GM18526 (cell line): ENCODE results near the gene KRTAP5-6.

ENCODE experiments used
- POLR2A ChIP-seq: IDR thresholded peaks from 3 replicates; pipeline ENCODE4 v1.6.1; 2011; ENCODE audit not compliant: insufficient read length; ENCODE audit errors: extremely low read depth

Gene KRTAP5-6

DNA sequence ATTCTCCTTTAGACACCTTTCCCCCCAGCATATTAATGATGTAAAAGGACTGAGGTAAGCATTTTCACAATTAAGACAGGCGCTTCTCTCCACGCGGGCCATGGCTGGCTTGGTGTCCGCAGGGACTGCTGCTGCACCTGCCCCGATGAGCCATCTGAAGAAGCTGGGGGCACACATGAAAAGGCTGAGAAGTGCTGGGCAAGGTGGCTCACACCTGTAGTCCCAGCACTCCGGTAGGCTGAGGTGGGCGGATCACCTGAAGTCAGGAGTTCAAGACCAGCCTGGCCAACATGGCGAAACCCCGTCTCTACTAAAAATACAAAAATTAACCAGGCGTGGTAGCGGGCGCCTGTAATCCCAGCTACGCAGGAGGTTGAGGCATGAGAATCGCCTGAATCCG, 21.3 kb downstream of the KRTAP5-6 start:
- TF ChIP-seq POLR2A = no peak

DNA sequence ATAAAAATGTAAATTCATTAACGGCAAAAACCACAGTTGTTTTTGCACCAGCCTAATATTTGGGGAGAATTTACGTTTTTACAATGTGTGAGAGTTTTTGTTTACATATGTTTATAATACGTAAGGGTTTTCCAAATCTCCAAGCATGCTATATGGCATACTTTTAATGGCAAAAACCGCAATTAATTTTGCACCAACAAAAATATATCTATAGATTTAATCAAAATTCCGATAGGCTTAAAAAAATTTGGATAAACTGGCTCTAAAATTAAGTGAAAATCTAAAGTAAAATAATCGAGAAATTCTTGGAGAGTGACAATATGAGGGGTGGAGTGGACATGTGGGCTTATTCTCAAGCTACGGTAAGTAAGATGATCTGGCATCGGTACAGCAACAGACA, 22.8 kb downstream of the KRTAP5-6 start:
- no peak for TF ChIP-seq POLR2A

DNA sequence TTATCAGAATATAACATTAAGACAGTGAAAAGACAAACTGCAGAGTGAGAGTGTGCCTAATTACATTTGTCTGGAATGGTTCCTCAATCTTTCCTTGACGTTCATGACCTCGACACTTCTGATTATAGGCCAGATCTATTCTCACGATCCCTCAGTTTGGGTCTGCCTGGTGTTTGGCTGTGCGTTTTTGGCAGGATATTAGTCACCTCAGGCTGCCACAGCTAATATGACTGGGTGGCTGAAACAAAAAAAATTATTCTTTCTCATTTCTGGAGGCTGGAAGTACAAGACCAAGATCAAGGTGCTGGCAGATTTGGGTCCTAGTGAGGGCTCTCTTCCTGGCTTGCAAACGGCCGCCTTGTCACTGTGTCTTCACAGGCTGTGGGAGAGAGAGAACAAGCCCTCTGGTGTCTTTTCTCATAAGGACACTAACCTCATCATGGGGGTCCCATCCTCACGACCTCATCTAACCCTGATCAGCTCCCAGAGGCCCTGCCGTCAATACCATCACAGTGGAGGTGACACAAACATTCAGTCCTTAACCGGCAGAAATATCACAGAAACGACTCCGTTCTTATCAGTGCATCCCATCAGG, 30.2 kb downstream of the KRTAP5-6 start:
- no peak for TF ChIP-seq POLR2A

DNA sequence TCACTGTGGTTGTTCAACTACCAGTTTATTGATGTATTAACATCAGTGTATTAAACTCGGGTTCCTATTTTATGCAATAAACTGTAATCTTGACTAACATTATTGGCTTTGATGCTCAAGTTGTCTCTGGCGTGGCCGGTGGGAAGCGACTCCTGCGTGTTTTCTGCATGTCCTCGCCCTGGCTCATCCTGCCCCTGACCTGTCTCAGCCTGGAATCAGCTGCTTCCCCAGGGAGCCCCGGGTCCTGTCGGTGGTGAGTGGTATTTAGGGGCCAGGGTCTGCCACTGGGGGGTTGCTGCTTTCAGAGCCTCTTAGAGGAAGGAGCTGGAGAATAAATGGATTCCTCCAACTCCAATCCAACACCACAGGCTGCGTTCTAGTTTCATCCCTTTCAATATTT, 30.9 kb downstream of the KRTAP5-6 start:
- no peak for TF ChIP-seq POLR2A

DNA sequence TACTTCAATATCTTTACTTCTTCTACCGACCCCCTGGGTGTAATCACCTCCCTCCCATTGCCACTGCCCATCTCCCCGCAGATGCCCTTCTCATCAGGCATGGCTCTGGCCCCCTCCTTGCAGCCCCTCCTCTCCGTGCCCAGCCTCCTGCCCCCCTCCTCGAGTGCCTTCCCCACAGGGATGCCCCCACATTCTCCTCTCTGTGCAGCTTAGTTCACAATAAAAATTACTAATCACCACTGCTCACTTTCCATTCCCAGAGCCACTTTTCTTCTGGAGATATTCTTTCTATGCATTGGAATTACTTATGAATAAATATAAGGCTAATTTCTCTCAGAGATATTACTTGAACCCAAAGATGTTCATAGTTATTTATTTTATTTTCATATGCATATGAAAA, 31.3 kb downstream of the KRTAP5-6 start:
- no peak for TF ChIP-seq POLR2A

DNA sequence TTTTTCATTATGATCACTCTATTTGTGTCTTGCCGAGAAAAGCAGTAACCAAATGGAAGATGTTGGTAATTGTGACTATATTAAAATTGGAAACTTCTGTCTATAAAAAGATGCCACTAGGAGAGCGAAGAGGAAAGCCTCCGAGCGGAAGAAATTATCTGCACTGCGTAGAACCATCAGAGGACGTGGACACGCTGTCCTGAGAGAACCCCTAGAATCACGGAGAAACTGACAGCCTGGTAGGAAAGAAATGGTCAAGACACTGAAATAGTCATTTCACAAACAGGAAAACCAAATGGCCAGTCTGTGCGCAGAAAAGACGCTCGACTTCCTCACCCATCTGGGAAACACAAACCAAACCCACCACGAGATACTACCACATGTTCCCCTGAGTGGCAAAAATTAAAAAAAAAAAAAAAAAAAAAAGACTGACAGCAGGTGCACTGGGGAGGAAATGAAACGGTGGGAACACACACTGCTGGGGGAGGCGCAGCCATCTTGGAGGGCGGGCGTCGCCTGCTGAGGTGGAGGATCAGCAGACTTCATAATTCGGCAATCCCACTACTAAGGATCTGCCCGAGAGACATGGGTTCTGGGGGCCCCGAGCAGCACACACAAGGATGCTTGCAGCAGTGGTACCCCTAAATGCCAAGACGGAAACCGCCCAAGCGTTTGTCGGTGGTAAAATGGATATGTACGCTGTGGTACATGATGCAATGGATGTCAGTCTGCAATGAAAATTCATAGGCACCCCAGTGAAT, 32.1 kb downstream of the KRTAP5-6 start:
- TF ChIP-seq POLR2A = no peak

DNA sequence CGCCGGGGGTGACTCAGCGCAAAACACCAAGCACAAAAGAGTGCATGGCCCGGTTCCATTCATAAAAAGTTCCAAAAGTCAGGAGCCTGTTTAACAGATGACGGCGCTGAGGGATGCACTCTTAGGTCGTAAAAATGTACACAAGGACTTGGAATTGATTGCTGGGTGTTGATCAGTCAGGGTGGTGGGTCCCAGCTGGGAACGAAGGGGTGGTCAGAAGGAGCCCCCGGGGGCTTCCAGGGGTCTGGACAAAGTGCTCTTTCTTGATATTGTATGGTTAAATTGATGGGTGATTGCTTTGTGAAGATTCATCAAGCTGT, 32.7 kb downstream of the KRTAP5-6 start:
- TF ChIP-seq POLR2A = no peak

DNA sequence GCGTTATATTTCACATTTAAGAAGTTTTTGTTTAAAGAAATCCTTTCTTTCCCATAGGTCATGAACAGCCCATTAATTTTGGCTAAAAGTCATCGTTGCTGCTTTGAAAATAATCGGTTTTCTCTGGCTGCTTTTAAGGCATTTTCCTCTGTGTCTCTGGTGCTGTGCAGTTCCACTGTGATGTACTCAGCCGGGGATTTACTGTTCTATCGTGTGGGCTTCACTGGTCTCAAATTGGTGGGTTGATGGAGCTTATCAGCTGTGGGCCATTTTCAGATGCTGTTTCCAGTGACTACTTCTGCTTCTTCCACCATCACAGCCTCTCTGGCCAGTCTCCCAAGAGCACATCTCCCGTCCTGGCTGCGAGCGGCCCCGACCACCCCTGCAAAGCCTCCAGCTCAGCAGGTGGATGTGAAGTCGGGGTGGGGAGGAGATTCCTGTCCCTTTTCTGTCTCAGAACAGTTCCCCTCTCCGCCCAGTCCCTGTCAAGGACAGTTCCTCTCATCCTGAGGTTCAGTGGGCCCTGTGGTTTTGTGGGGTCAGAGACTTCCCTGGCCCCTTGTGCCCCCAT, 33.1 kb downstream of the KRTAP5-6 start:
- TF ChIP-seq POLR2A = no peak

DNA sequence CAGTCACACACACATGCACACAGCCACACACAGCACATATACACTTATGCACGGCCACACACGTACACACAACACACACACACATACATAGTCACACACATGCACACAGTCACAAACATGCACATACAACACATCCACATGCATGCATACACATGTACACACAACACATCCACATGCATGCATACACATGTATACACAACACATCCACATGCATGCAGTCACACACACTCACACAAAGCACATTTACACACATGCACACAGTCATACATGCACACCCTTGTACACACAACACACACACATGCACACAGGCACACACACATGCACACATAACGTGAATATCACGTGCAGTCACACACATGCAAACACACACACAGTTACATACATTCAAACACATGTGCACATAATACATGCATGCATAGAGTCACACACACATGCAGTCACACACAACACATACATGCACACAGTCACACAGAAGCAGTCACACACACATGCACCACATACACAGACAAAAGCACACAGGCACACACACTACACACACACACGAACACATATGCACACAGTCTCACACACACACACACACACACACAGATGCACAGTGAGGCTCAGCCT, 34.6 kb downstream of the KRTAP5-6 start:
- no peak for TF ChIP-seq POLR2A

DNA sequence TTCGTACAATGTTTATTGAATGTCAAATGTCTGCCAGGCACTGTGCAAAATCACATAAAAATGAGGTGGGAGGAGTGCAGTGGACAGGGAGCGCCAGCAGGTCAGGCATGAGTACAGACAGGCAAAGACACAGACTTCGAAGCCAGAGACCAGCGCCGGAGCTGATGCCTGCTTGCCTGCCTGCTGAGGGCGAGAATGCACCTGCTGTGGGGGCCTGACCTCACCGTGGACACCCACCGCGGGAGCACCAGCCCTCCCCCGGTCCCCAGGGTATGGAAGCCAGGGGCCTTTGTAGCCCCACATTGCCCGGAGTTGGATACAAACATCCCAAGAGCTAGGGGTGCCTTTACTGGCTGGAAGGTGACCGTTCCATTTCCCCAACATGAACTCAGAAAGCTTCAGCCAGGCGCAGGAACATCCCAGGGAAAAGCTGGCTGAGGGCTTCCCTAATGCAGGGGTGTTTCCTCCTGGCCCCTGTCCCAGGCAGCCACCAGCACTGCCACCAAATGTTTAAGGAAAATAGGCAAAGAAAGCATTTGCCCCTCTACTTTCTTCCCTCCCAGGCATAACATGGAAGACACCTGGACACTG, 35.5 kb downstream of the KRTAP5-6 start:
- TF ChIP-seq POLR2A = no peak

DNA sequence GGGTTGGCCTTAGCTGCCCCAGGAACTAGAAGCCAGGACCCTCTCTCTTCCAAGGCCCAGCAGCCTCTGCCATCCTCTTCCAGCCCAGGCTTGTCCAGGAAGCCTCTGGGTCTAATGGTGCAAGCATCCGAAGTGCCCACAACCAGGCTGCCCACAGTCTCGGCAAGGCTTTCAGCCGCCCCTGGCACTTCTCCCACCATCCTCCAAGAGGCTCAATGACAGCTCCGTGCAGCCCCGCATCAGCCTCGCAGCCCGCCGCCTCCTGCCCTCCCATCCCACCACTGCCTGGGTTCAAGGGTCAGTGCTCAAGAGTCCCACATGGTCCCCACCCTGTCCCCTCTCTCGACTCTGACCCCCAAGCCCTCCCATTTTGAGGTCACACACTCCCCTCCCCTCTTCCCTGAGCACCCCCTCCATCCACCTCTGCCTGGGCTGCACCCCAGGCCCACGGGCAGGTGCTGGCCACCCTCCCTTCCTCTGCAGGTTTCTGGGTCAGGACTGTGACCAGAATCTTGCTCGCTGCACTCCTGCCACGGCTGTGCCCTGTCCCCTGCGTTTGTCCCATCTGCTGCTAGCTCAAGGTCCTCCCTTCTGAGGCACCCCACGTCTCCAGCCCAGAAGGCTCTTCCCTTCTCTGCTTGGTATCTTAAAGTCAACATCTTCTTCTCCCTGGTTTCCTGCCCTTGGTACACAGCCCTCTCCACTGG, 36.2 kb downstream of the KRTAP5-6 start:
- no peak for TF ChIP-seq POLR2A

DNA sequence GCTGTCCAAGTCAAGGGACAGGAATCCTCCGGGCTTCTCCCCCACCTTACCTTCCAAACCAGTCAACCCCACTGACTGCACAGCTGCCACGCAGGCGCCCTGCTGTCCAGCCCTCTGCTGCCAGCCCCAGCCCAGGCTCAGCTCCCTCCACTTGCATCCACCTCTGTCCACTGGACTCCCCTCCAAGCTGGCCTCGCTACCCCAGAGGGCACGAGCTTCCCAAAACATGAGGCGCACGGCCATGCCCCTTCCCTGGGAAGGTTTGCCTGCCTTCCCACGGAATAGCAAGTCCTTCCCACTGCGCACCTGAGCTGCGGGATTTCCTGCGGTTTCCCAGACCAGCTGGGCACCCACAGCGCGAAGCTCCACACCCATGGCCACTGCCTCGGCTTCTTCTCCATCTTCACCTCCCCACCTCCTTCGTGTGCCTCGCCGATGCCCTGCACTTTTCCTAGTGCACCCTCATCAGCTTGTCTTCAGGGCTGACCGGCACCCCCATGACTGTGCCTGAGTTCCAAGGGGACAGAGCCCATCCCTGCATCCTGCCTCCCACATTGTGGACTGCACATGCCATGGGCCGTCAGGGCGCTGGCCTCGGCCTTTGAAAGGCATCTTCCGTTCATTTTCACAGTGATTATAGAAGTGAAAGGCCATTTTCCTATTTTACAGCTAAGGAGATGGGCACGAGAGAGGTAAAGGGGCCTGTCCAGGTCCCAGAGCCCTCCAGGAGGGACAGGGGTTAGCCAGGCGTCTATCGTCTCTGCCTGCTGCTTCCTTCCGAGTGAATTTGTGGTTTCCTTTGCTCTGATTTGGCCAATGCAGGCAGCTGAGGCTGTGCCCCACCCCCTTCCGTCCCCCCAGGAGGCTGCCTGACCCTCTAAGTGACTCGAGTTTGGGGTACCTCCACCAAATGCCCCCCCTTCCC, 37.0 kb downstream of the KRTAP5-6 start:
- no peak for TF ChIP-seq POLR2A

DNA sequence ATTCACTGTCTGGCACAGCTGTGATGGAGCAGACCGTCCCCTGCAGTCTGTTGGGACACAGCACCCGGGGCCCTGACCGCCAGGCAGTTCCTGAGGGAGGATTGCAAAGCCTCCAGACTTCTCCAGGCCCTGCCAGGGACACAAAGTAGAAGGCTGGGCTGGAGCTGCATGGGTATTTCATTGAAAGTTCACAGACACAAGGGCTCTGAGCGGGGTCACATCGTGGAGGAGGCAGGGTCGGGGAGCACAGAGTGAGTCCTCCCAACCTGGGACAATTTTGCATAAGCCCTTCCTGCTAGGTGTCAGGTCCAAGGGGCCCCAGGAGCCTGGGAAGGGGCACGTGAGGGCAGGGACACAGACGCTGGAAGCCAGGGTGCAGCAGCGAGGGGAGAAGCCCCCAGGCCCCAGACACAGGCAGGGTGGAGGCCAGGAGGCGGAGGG, 37.7 kb downstream of the KRTAP5-6 start:
- TF ChIP-seq POLR2A = no peak

DNA sequence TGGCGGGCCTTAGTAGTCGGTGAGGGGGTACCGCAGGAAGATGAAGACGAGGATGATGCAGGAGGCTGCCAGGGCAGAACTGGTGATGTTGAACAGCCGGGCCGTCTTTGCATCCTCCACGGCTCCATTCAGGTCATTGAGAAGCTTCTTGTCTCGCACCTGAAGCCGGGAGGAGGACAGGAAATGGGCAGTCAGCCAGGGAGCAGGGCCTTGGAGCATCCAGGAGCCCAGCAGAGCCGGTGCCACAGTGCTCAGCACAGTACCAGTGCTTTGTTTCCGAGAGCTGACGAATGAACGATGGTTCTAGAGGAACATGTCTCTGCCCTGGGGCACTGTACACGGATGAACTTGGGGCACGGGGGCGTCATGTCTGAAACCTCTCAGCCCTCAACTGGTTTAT, 38.3 kb downstream of the KRTAP5-6 start:
- TF ChIP-seq POLR2A = no peak

DNA sequence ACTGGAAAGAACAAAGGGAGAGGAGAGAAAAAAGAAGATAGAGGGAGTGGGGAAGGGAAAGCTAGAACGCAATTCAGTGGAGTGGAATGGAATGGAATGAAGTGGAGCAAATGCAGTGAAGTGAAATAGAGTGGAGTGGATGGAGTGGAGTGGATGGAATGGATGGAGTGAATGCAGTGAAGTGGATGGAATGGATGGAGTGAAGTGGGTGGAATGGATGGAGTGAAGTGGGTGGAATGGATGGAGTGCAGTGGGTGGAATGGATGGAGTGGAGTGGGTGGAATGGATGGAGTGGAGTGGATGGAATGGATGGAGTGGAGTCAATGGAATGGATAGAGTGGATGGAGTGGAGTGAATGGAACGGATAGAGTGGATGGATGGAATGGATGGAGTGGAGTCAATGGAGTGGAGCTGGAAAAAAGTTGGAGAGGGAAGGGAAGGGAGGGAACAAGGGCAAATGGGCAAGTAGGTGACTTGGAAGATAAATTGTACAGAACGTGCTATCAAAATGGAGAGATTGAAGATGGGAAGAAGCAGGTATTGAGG, 39.5 kb downstream of the KRTAP5-6 start:
- TF ChIP-seq POLR2A = no peak
